H54 (cell line): ENCODE results near the gene ENTHD1.

Experiments
- DNase-seq: peaks from one replicate; pipeline ENCODE4 v3.0.0; 2011; ENCODE audit warnings: low spot score, mixed read lengths; ENCODE audit not compliant: insufficient read length
- FAIRE-seq: peaks from 3 replicates; lab custom pipeline; 2011; peaks lifted over from hg19 to GRCh38; lab: Jason Lieb, UNC
- POLR2A ChIP-seq: IDR thresholded peaks from 2 replicates; pipeline ENCODE4 v1.6.1; 2011; ENCODE audit warnings: low read depth, mild to moderate bottlenecking, low read length

ENTHD1 gene

DNA sequence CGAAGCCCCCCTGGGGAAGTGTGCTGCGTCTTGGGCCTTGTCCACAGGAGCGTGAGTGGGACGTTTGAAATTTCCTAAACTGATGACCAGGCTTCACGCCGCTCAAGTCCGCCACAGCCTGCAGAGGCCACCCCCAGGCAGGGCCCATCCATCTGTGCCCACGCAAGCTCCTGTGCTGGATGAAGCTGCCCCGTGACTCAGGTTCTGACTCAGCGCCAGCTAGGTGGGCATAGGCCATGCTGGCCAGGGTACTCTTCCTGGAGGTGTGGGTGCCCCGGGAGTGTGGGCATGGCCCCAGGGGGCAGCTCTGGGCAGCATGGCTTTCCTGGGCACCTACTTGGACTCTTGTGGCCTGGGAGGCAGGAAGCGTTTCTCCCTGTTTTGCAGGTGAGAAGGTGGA is 188.2 kb downstream of the ENTHD1 start:
- DNase-seq (no peak), FAIRE-seq (no peak)
- no peak for TF ChIP-seq POLR2A

DNA sequence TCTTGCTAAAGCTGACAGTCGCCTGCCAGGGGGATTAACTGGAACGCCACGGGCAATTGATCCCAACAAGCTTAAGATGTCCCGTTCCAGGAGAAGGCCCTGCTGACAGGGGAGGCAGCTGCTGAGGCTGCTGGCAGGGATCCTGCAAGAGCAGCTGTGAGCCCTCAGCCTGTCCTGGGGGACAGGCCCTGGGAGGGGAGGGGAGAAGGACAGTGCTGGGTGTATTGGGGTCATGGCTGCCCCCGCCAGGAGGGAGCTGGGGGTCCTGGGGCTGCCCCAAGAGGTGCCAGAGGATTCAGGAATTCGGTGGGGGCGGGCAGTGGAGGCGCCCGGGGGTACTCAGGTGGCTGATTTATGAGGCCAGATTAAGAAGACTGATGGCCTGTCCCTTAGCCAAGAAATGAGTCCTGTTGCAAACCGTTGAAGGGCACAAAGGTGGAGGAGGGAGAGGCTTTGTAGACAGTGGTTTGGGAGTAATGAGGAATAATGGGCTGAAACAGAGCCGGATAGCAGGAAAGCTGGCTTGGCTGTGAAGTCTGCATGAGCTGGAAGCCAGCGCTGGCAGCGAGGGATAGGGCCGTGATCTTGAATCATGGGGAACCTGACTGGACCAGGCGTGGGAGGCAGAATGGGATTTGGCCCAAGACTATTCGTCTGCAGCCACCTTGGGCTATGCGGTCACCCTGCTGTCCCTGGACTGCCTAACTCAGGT is 189.5 kb downstream of the ENTHD1 start:
- DNase-seq, result no peak
- no peak for FAIRE-seq
- no peak for TF ChIP-seq POLR2A

DNA sequence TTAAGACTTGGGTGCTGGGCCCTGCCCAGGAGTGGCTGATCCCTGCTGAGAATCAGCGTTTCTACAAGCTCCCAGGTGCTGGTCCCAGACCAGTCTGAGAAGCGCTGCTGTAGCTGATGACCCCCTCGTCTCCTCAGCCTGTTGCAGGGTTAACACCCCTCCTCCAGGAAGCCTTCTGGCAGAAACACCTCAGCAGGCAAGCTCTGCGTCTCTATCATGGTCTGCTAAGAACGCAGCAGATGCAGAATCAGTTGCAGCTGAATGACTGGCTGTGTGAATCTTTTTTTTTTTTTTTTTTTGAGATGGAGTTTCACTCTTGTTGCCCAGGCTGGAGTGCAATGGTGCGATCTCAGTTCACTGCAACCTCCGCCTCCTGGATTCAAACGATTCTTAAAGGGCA is 190.5 kb downstream of the ENTHD1 start:
- no peak for DNase-seq
- no peak for FAIRE-seq
- no peak for TF ChIP-seq POLR2A

DNA sequence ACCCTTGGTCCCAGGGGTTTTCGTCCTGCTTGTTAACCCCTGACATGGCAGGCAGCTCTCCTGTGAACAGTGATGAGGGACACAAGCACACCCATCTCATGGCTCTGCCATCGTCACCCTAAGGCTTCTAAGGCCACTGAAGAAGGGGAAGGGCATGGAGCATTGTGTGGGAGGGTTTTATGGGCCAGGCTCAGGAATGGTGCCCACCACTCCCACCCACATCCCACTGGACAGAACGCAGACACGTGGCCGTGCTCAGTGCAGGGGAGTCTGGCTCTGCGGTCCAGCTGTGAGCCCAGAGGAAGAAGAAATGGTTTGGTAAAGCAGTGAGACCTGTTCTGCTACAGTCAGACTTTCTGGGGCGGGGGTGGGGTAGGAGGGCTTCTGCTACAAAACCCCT is 193.0 kb downstream of the ENTHD1 start:
- DNase-seq, result no peak
- FAIRE-seq, result no peak
- TF ChIP-seq POLR2A, result no peak

DNA sequence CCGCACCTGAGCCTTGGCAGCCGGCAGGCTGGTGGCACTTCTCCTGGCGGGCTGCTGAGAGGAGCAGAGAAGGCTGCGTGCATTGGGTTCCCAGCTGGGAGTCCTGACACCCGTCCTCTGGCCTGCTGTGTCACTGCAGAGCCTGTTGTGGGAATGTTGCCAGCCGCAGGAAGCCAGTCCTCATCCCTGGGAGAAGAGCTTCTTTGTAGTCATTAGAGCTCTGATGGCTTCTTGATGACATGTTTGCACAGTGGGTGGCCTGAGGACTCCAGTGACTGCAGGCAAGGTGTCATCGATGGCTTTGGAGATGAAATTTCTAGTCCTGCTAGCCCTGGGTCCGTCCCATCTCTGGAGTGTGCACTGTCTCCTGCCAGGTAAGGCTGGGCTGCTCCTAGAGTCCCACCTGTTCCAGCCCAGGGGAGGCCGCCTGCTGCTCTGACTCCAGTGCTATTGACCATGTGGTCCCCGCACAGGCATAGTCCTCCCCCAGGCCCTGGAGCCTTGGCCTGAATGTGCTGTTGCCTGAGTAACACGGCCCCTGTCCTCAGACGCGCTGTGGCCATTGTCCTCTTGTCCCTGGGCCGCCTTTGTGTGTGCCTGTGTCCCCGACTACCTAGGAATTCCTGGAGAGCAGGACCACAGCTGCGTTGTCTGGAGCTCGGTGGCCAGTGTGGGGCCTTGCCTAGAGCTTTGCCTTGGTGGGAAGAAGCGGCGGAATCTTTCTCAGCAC is 193.8 kb downstream of the ENTHD1 start:
- no peak for TF ChIP-seq POLR2A
- FAIRE-seq (no peak), DNase-seq (no peak)

DNA sequence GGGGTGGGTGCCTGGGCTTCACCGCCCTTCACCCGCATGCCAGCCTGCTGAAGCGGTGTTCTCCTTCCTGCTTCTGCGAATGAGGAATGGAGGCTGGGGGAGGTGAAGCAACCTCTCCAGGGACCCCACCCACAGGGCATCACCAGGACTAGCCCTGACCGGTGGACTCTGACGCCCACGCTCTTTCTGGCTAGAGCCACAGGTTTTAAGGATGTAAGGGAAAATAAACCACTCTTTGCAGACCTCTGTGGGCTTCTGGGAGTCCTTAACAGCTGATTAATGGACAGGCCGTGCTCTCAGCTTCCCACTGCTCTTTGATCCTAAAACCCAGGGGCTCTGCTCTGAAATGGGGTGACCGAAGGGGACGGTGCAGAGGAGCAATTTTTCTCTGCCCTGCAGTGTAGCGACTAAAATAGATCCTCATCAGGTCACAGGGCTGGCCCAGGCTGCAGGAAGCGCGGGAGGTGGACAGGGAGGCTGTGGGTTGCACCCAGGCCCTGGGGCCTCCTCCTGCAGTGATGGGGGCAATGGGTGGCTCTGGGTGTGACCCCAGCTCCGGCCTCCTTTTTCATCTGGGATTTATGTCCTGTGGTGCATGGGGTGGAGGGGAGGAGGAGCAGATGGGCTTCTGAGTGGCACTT is 195.7 kb downstream of the ENTHD1 start:
- DNase-seq, result no peak
- no peak for FAIRE-seq
- no peak for TF ChIP-seq POLR2A

DNA sequence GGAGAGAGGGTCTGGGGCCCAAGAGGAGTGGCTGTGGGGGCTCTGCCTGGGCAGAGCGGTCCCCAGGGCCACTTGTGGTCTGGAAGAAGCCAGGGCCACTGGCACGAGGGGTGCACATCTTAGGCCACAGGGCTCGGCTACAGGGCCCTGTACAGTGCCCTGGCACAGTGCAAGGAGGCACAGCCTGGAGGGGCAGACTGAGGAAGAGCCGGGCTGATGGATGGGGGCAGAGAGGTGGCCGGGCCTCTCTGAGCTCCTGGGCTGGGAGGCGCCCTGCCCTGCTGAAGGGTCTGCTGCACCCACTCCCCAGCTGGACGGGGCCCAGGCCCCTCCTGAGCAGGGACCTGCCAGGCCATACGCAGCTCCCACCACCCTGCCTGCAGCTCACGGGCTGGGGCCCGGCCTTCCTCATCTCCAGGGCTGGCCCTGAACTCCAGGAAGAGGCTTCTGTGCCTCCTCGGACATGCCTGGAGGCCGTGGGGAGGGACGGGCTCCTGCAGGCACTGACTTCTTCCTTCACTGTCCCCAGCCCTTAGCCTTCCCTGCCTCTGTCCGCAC is 199.5 kb downstream of the ENTHD1 start:
- DNase-seq, result no peak
- no peak for FAIRE-seq

More for the DNA sequence above, 199.5 kb downstream of the ENTHD1 start:
- no peak for TF ChIP-seq POLR2A
